IPS-18c (cell line): ENCODE results near the gene CHST15.

Source experiments
- H3K4me3 ChIP-seq: 2 replicates; pipeline ENCODE4 v1.7.0; 2013; ENCODE audit warnings: low read depth, mild to moderate bottlenecking, low read length, moderate library complexity; ENCODE audit not compliant: insufficient read depth
- H3K9me3 ChIP-seq: one replicate; pipeline ENCODE4 v1.6.1; 2013; ENCODE audit warnings: mild to moderate bottlenecking, low read length, moderate library complexity; ENCODE audit not compliant: control insufficient read depth, insufficient read depth

Gene CHST15, protein sequence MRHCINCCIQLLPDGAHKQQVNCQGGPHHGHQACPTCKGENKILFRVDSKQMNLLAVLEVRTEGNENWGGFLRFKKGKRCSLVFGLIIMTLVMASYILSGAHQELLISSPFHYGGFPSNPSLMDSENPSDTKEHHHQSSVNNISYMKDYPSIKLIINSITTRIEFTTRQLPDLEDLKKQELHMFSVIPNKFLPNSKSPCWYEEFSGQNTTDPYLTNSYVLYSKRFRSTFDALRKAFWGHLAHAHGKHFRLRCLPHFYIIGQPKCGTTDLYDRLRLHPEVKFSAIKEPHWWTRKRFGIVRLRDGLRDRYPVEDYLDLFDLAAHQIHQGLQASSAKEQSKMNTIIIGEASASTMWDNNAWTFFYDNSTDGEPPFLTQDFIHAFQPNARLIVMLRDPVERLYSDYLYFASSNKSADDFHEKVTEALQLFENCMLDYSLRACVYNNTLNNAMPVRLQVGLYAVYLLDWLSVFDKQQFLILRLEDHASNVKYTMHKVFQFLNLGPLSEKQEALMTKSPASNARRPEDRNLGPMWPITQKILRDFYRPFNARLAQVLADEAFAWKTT

DNA sequence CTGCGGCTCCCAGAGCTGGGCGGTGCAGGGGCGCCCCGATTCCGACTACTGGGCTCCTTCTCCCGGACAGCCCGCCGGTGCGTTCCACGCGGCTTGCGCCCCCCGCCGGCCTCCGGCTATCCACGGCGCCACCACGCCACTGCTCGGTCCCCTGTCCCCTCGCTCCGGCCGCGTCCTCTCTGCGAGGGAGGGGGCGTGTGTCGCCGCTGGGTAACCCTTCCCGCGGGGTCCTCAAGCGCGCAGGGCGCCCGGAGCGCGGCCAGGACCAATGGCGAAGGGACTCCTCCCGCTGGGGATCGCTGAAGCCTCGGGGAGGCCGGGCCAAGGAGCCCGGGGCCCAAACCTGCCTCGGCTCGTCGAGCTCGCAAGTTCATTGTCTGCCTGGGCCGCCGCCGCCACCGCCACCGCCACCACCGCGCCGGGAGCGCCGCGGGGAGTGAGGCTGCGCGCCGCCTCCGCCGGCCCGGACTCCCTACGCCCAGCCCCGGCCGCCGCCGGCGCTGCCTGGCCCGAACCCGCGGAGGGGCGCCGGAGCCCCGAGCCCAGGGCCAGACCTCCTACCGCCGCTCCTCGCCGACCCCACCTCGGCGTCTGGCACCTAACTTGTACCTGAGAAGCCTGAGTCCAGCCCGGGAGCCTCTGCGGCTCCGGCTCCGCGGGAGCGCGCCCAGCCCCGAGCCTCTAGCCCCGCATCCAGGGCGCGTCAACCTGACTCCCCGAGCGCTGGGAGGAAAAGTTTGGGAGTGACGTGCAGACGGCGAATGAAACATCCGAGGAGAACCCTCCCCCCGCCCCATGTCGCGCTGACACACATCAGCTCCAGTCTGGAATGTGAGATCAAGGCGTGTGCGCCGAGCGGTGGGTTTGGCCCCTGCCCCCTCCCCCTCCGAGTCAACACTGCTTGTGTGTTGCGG lies at the start of gene CHST15:
TSS of gene CHST15 (minus strand) at position 739 of the 914 bp plus-strand sequence. CDS start 47,386 bp downstream, outside the sequence.
- H3K4me3 ChIP-seq, result peak within 1 kb of the TSS; percentile 74
- H3K9me3 ChIP-seq, result peaks cover 2% of the 10 kb centered on the region

DNA sequence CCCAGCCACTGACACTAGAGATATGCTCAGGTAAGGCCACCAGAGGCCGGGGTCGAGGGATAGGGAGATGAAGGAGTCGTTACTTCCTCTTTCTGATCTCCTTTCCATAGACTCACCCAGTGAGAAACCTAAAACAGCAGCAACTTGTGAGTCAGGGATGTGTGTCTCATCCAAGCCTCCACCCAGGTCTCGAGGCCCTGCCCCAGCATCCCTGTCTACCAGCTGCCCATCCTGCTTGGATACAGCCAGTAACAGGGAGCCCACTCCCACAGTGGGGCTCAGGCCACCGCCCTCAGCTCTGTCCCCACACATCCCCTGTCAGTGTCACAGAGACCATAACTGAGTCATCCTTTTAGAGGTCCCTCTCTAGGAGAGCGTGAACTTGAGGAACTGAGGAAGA lies 49.6 kb upstream of the CHST15 start:
- Histone ChIP-seq H3K9me3 (no peaks in the 10 kb centered on the region), H3K4me3 (no peak overlapping the region)

DNA sequence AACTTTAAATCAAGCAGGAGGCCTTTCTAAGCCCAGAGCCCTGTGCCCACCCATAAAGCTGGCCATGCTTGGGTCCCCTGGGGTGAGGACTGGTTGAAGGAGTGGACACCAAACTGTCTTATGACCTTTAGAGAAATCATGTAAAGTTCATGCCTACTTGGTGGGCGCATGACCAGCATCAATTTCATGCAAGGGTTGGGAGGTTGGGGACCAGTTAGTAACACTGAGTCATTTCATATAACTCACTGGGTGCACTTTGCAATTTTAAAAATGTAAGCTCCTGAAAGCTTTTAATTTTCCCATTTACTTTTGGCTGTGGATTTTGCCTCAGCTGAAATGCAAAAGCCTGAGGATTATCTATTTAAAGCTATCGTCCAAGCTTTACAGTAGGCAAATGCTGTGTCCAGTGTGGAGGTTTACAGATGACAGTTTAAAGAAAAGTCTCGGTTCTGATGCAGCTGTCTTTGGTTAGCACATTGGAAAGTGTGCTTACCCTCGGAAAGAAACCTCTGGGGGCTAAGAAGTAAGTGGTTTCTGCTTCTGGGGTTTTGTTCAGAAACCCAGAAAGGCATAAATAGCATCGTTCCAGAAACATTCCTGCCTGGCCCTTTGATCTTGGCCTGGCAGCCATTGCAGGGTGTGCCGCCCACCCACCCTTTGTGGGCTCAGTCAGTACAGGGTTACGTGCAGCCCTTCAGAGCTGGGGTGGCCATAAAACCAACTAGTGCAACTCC lies 48.8 kb upstream of the CHST15 start:
- Histone ChIP-seq H3K9me3 (no peaks in the 10 kb centered on the region), H3K4me3 (no peak overlapping the region)

DNA sequence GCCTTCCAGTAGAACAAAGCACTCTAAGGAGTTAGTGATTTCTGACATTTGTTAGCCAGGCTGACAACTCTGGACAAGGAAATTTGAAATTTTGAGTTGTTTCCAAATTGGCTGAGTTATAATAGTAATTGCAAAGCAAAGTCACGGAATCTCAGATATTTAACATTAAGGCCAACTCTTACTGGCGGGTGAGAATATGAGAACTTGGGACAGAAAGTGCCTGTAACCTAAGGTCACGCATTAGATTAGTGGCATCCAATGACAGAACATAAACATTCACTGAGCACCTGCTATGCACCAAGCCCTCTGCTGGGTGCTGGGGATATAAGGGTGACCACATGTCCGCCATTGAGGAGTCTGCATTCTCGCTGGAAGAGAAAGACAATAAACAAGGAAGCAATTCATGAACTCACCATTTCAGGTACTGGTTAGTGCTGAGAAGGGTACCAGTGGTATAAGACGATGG lies 45.5 kb upstream of the CHST15 start:
- Histone ChIP-seq H3K9me3 (no peaks in the 10 kb centered on the region), H3K4me3 (no peak overlapping the region)

DNA sequence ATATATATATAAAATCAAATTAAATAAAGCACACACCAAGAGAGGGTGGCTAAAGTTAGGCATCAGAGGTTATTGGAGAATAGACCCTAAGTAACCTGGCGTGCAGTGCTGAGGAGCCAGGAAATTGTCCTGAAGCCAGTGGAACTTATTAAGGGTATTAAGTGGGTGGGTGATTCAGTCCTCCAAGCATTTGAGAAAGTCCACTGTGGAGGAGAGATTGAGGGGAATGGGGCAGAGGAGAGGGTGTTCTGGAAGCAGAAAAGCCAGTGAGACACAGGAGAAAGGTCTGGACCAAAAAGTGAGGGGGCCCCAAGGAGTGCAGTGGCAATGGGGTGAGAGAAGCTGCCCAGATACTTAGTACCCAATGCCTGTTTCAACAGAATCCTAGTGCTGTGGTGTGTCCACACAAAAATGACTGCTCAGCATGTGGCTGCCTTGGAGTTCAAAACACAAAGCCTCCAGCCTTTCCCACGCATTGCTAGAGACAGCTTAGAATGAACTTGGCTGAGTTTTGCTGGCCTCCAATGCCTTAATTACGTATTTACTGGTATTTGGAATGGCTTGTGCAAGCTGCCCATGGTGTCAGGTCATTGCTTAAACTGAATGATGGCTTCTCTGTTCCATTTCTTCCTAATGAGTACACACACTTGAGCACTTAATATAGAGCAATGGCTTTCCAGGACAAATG lies 44.9 kb upstream of the CHST15 start:
- no peak overlapping the region for H3K4me3 ChIP-seq
- H3K9me3 ChIP-seq, result no peaks in the 10 kb centered on the region

DNA sequence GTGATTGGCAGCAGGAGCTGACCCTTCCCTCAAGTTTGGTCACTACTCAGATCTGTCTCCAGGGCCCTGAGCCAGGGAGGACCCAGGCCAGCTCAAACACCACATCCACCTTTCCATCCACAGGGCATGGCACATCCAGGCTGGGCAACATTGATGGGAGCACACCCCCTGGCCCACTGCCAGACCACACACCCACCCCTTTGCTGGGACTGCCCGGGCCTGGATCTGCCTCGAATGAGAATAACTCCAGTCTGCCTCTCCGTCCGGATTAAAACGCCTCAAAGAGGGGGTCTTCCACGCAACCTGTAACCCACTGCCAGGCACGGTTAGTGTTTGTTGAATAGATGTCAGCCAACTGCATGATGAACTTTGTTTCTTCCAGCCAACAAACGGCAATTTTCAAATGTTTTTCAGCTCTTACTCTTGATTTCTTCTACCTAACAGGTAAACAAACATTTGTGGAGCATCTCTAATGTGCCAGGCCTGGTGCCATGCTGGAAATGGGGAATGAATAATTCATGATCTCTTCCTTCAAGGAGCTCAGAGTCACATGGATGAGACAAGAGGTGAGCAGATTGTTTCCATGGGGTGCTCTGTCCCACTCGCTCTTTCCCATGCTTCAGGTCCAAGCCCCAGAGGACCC lies 41.0 kb upstream of the CHST15 start:
- Histone ChIP-seq H3K4me3 (no peak overlapping the region), H3K9me3 (no peaks in the 10 kb centered on the region)

DNA sequence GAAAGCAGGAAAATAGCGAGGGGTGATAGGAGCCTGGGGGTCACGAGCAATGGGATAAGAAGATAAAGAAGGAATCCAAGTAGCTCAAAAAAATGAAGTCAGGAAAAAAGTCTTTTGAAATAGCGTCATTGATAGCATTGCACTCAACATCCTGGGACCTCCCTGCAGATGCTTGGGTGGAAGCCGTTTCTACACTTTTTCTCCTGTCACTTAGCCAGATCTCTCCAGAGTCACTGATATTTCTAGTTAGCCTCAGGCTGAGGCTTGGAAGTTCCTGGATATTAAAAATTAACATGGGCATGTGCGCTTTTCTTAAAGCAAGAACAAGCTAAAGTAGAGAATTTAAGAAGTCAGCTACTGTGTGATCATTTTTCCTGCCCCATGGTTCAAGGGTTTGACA lies 39.5 kb upstream of the CHST15 start:
- Histone ChIP-seq H3K4me3 (no peak overlapping the region), H3K9me3 (no peaks in the 10 kb centered on the region)

DNA sequence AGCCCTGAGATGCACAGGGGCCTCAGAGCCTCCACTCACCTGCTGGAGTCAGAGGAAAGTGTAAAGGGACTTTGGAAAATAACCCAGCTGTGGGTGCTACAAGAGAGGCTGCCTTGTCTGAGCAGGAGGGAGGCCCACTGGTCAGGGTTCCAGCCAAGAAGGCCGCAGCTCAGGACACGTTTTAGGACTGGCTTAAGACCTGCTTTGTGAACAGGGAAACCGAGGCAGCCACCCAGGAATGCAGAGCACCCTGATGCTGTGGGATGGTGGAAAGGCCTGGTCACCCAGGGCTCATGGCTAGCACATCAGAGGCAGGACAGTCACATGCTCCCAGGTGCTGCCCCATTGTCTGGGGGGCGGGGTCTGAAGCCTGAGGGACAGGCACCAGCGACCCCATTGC lies 38.9 kb upstream of the CHST15 start:
- H3K4me3 ChIP-seq, result no peak overlapping the region
- H3K9me3 ChIP-seq, result no peaks in the 10 kb centered on the region

DNA sequence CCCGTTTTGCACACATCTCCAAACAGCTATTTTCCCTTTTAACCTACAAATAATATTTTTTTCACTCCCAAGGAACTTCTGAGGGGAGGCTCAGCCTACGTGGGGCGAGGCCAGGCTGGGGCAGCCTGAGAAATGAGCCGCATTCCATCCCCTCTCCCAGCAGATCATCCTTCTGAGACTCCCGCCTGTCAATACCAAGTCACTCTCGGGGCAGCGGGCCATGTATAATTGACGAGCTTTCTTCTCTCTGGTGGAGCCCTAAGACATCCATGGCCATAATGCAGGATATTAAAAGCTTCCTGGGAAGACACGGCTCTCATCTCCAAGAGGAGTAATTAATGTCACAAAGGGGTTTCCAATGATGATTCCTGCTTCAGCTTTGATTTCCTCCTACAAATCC lies 37.8 kb upstream of the CHST15 start:
- H3K9me3 ChIP-seq, result no peaks in the 10 kb centered on the region

DNA sequence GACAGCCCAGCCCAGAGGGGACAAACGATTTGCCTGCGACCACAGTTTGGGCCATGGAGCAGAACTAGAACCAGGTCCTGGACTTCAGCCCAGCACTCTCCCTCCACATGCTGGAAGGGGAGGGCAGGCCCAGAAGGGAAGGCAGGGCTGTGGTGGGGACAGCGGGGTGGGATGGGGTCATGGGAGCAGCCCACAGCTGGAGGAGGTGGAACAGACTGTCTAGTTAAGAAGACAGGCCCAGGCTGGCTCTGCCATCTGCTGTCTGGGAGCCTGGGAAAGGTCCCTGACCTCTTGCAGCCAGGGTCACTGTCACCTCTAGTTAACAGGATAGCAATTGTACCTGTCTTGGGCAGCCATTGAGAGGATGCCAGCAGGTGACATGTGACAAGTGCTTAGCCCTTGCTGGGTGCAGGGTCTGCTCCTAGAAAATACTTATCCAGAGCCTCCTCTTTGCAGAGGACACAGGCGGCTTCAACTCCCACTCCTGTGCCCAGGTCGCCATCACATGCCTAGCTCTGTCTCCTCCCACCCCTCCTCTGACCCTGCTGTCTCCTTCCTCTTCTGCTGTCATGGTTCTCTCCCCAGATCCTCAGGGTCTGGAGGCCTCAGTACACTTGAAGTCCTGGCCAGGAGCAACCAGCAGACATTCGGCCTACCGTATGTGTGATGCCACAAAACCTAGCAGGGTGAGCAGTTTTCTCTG lies 37.0 kb upstream of the CHST15 start:
- Histone ChIP-seq H3K4me3 (no peak overlapping the region), H3K9me3 (no peaks in the 10 kb centered on the region)

More for the DNA sequence above, 37.8 kb upstream of the CHST15 start:
- H3K4me3 ChIP-seq, result no peak overlapping the region

DNA sequence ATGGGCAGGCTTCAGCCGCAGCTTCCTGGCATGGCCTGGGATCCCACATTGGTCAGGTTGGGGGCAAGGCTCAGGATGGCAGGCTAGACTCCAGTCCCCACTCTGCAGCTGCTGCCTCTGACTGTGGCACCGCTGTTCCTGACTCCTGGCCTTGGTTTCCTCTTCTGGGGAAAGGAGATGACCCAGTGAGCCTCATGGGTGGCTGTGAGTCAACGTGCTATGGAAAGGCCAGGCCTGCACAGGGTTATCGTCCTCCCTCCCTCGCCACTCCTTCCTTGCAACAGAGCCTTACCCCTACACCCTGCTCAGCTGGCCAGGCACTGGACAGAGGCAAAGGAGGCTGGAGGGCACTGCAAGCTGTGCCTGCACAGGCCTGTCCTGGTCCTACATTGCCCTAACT lies 36.1 kb upstream of the CHST15 start:
- no peak overlapping the region for H3K4me3 ChIP-seq
- no peaks in the 10 kb centered on the region for H3K9me3 ChIP-seq

DNA sequence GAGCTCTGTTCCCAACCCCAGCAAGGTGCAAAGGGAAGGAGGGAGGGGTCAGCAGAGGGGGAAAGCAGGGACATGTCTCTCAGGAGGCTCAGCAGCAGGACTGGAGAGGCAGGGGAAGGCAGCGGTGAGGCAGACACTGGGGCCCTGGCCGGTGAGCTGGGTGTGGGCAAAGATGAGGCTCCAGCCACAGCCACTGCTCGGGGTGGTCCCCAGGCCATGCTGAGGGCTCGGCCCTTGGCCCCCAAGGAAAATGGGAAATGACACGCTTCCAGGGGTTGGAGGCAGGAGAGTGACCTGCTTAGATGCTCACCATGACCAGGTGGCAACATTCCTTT lies 35.4 kb upstream of the CHST15 start:
- no peak overlapping the region for H3K4me3 ChIP-seq

DNA sequence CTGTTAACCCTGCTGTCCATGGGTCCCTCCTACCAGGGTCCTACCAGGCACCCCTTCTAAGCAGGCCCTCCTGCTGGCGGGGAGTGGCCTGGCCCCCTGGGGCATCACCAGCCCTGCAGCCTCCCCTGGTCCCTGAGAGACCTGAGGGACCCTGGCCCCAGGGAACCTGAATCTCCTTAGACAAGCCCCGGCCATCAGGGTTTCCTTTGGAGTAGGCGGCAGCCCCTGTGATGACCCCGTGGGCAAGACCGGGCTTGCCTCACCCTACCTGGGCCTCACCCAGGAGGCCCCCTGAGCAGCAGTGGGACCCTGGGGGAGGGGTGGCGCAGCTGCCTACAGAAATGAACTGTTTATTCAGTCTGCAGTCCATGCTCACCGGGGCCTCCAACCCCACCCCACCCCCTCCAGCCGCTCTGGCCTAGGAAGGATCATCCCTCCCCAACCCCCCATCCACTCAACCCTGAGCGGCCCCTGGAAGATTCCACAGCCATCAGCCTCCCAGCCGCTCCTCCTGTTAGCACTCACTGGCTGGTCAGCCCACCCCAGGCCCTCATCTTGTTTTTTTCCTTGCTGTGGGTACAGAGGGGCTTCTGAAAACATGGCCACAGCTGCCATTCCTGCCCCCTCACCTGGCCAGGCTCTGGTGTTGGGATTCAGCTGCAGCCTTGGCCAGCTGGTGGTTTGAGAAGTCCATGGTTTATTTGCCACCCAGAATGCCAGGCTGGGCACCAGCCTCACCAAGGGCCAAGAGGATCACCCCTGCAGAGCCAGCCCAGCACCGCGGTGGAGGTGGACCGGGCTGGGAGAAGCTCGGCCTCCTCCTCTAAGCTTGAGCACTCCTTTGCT lies 34.8 kb upstream of the CHST15 start:
- no peak overlapping the region for H3K4me3 ChIP-seq
- H3K9me3 ChIP-seq, result no peaks in the 10 kb centered on the region

More for the DNA sequence above, 35.4 kb upstream of the CHST15 start:
- H3K9me3 ChIP-seq, result no peaks in the 10 kb centered on the region

DNA sequence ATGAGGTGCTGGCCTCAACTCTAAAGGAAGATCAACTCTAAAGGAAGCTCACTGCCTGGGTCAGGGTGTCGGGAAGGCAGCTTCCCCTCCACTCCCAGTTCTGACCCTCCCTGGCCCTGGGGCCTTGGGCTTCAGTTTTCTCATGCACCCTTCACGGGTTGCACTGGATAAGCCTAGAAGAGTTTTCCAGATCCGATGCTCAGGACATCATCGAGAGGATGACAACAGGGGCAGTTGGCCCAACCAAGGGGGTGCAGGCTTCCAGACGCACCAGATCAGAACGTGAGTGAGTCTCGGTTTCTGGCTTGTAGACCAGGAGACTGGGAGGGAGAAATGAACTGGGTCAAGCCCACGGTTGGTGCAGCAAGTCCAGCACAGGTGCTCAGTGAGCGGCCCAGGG lies 34.2 kb upstream of the CHST15 start:
- Histone ChIP-seq H3K4me3 (no peak overlapping the region), H3K9me3 (no peaks in the 10 kb centered on the region)

DNA sequence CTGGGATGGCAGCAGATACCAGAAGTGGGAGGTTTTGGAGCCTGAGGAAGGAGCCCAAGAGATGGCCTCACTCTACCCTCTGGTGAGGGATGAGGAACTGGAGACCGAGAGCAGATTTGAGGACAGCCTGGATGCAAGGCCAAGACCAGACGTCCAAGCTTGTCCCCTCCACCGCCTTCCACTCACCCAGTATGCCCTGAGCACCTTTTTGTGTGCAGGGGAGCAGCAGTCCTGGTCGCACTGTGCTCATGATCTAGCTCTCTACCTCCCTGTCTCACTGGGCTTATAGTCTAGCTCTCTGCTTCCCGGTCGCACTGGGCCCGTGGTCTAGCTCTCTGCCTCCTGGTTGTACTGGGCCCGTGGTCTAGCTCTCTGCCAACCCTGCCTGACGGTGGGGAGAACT lies 33.6 kb upstream of the CHST15 start:
- Histone ChIP-seq H3K4me3 (no peak overlapping the region), H3K9me3 (no peaks in the 10 kb centered on the region)
